Ovary (tissue), 3 donors: Measurements from ENCODE around the gene MT1HL1.

Experiments used
- CTCF ChIP-seq, 3 donors: fragments of 450-650 bp in 2 of 3; fragments of 200-600 bp in 1 of 3; IDR thresholded peaks; one replicate each; pipeline versions ENCODE4 v1.5.1 to v1.8.0; 2016 to 2022; ENCODE audit warnings: antibody characterized with exemption in 3 of 3, mild to moderate bottlenecking in 1 of 3
- EP300 ChIP-seq: sonication (generic); formaldehyde crosslinking; IDR thresholded peaks from one replicate; pipeline ENCODE4 v1.6.1; 2017; ENCODE audit warnings: antibody characterized with exemption
- POLR2A ChIP-seq: fragments of 450-650 bp; IDR thresholded peaks from one replicate; pipeline ENCODE4 v1.6.1; 2017; ENCODE audit warnings: antibody characterized with exemption, mild to moderate bottlenecking, moderate library complexity
- donor health status: DM: no; HTN: no; CAD: no.

DNA sequence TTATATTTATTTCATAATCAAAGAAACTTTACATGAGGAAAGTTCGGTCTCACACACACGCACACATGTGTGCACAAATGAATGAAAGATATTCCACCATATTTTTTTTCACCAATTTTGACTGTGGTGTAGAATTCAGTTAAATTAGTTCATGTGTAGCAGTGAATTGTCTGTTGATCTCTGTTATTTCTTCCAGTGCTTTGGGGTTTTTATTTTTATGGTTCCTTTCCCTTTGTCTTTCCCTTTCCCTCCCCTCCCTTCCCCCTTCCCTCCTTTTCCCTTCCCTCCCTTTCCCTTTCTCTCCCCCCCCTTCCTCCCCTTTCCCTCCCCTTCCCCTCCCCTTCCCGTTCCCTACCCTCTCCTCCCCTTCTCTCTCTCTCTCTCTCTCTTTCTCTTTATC is 46.7 kb upstream of the MT1HL1 start:
- TF ChIP-seq POLR2A = no peak
- TF ChIP-seq CTCF (IDR thresholded peaks at IDR 0.05) = no peak
- no peak for TF ChIP-seq EP300
